NCI-H2171 treated with DMSO at 0.1 percent for 48 hours (cell line): Measurements from ENCODE around the gene FOLR1.

Experiments used
- DNase-seq: peaks from one replicate; lab custom pipeline; 2025; lab: John Stamatoyannopoulos, UW

FOLR1 gene

GRCh38 chr11:72235351-72236057, 43.6 kb downstream of the FOLR1 start:
- no peak for DNase-seq

GRCh38 chr11:72236083-72236697, 44.2 kb downstream of the FOLR1 start:
- no peak for DNase-seq

GRCh38 chr11:72236774-72237111, 44.8 kb downstream of the FOLR1 start:
- DNase-seq: no peak

GRCh38 chr11:72237112-72237931, 45.4 kb downstream of the FOLR1 start:
- peak; percentile 6 for DNase-seq

GRCh38 chr11:72238040-72238450, 46.1 kb downstream of the FOLR1 start:
- DNase-seq: no peak

GRCh38 chr11:72238492-72239312, 46.8 kb downstream of the FOLR1 start:
- no peak for DNase-seq

- no peak for DNase-seq
Measured at GRCh38 chr11:72239313-72239848, 47.4 kb downstream of the FOLR1 start.

GRCh38 chr11:72239849-72240460, 48.0 kb downstream of the FOLR1 start:
- DNase-seq: no peak

- no peak for DNase-seq
Measured at GRCh38 chr11:72240461-72241290, 48.7 kb downstream of the FOLR1 start.

- DNase-seq: no peak
Measured at GRCh38 chr11:72241291-72241781, 49.4 kb downstream of the FOLR1 start.

GRCh38 chr11:72242141-72242540, 50.2 kb downstream of the FOLR1 start:
- no peak for DNase-seq

- DNase-seq: no peak
Measured at GRCh38 chr11:72243173-72244059, 51.5 kb downstream of the FOLR1 start.

- no peak for DNase-seq
Measured at GRCh38 chr11:72244060-72244360, 52.1 kb downstream of the FOLR1 start, which contains the start of gene PHOX2A. TSS of gene PHOX2A (minus strand) at chr11:72244176. CDS start at chr11:72244004, 172 bp downstream.

- DNase-seq: no peak
Measured at GRCh38 chr11:72244361-72245262, 52.7 kb downstream of the FOLR1 start.

GRCh38 chr11:72245263-72245816, 53.4 kb downstream of the FOLR1 start:
- no peak for DNase-seq
